H1 (cell line): ENCODE results near the gene MAP3K3. TPM values are rescaled to one million over a fixed set of nuclear protein-coding genes. Genes with fewer than 3 reads are reported as not detected.

ENCODE experiments used
- CTCF ChIA-PET: fragments of 300-600 bp; sonication (Branson Sonifier 250); formaldehyde crosslinking; loops from one replicate; lab custom pipeline; 2021; ENCODE audit not compliant: partially characterized antibody; lab: Charles Lee
- POLR2A ChIA-PET: fragments of 300-600 bp; sonication (Branson Sonifier 250); formaldehyde crosslinking; loops from one replicate; lab custom pipeline; 2021; ENCODE audit warnings: inconsistent platforms; ENCODE audit not compliant: partially characterized antibody; lab: Charles Lee
- DNase-seq, 2 experiments: peaks; one replicate each; pipeline versions ENCODE4 v3.0.0 to v3.0.0-alpha.2; 2010 to 2022; ENCODE audit warnings: low spot score in 2 of 2, low read depth in 1 of 2, mixed read lengths in 1 of 2
- FAIRE-seq: peaks from 2 replicates; lab custom pipeline; 2011; peaks lifted over from hg19 to GRCh38; lab: Jason Lieb, UNC
- H2AFZ ChIP-seq: 2 replicates; pipeline ENCODE4 v1.8.1; 2012; ENCODE audit warnings: low read length, inconsistent platforms
- H2AK5ac ChIP-seq: 2 replicates; pipeline ENCODE4 v1.6.1; 2013; ENCODE audit warnings: low read depth, low read length
- H2BK120ac ChIP-seq: replicated peaks from 2 replicates; pipeline ENCODE3; 2013; ENCODE audit warnings: low read depth, low read length, inconsistent platforms
- H2BK12ac ChIP-seq: 2 replicates; pipeline ENCODE4 v1.6.1; 2013; ENCODE audit warnings: low read depth, low read length
- H2BK15ac ChIP-seq: 2 replicates; pipeline ENCODE4 v1.6.1; 2013; ENCODE audit warnings: low read length
- H2BK20ac ChIP-seq: 2 replicates; pipeline ENCODE4 v1.6.1; 2013; ENCODE audit warnings: low read length
- H2BK5ac ChIP-seq: 2 replicates; pipeline ENCODE4 v1.6.1; 2013; ENCODE audit warnings: low read depth, low read length
- H3K14ac ChIP-seq: 2 replicates; pipeline ENCODE4 v1.6.1; 2013; ENCODE audit warnings: inconsistent platforms; ENCODE audit not compliant: insufficient read length
- H3K18ac ChIP-seq: 2 replicates; pipeline ENCODE4 v1.6.1; 2013; ENCODE audit warnings: low read length; ENCODE audit errors: extremely low read depth
- H3K23ac ChIP-seq: 2 replicates; pipeline ENCODE4 v1.6.1; 2013; ENCODE audit warnings: inconsistent platforms; ENCODE audit not compliant: insufficient read length
- H3K23me2 ChIP-seq: 2 replicates; pipeline ENCODE4 v1.6.1; 2013; ENCODE audit warnings: low read depth, low read length
- H3K27ac ChIP-seq: 2 replicates; pipeline ENCODE4 v1.6.1; 2011; ENCODE audit warnings: low read depth, low read length, inconsistent platforms
- H3K27me3 ChIP-seq, 4 experiments: replicated peaks in 1 of 4; 1 replicate in 1 of 4; 2 replicates in 3 of 4; pipeline versions ENCODE4 v1.6.1 to v1.8.1; 2011 to 2013; ENCODE audit warnings: low read length in 3 of 4, mild to moderate bottlenecking in 3 of 4, inconsistent platforms in 2 of 4, mixed read lengths in 2 of 4, moderate library complexity in 1 of 4; ENCODE audit not compliant: control insufficient read depth in 3 of 4, insufficient read depth in 3 of 4; ENCODE audit errors: extremely low read depth in 1 of 4
- H3K36me3 ChIP-seq, 4 experiments: 2 replicates each; pipeline versions ENCODE4 v1.6.1 to v1.8.1; 2011 to 2013; ENCODE audit warnings: mild to moderate bottlenecking in 4 of 4, low read length in 3 of 4, moderate library complexity in 2 of 4, control low read depth in 1 of 4, inconsistent platforms in 1 of 4; ENCODE audit not compliant: insufficient read depth in 4 of 4, control insufficient read depth in 2 of 4
- H3K4ac ChIP-seq: replicated peaks from 2 replicates; pipeline ENCODE3; 2013; ENCODE audit warnings: low read length, low read depth, mixed read lengths, inconsistent platforms; ENCODE audit not compliant: insufficient read length
- H3K4me1 ChIP-seq, 4 experiments: replicated peaks in 1 of 4; 1 replicate in 1 of 4; 2 replicates in 3 of 4; pipeline versions ENCODE4 v1.6.1 to v1.8.1; 2011 to 2013; ENCODE audit warnings: low read length in 3 of 4, inconsistent platforms in 2 of 4, mixed read lengths in 1 of 4; ENCODE audit not compliant: insufficient read depth in 4 of 4, control insufficient read depth in 3 of 4
- H3K4me2 ChIP-seq, 2 experiments: 2 replicates each; pipeline versions ENCODE4 v1.6.1 to v1.8.1; 2011 to 2013; ENCODE audit warnings: low read depth in 2 of 2, low read length in 2 of 2, control low read depth in 1 of 2, inconsistent platforms in 1 of 2, mild to moderate bottlenecking in 1 of 2; ENCODE audit not compliant: insufficient read depth in 1 of 2
- H3K4me3 ChIP-seq, 4 experiments: fragments of 200-600, 300-600 bp in 1 of 4; sonication (generic), shearing (Covaris generic), sonication (Bioruptor Twin) in 1 of 4; 2 replicates each; pipeline versions ENCODE4 v1.5.1 to v1.8.1; 2011 to 2016; ENCODE audit warnings: low read length in 4 of 4, low read depth in 3 of 4, control low read depth in 2 of 4, inconsistent platforms in 2 of 4, mild to moderate bottlenecking in 2 of 4, mixed read lengths in 1 of 4, moderate library complexity in 1 of 4; ENCODE audit not compliant: insufficient read depth in 2 of 4; ENCODE audit errors: extremely low read depth in 1 of 4
- H3K56ac ChIP-seq: replicated peaks from 2 replicates; pipeline ENCODE3; 2013; ENCODE audit warnings: low read depth, mild to moderate bottlenecking, mixed read lengths, low read length, inconsistent platforms; ENCODE audit not compliant: insufficient read length
- H3K79me1 ChIP-seq: 2 replicates; pipeline ENCODE4 v1.6.1; 2013; ENCODE audit warnings: low read depth, low read length, control low read depth
- H3K79me2 ChIP-seq, 2 experiments: 2 replicates each; pipeline versions ENCODE4 v1.6.1 to v1.8.1; 2012 to 2013; ENCODE audit warnings: low read length in 2 of 2, mild to moderate bottlenecking in 2 of 2, inconsistent platforms in 1 of 2; ENCODE audit not compliant: insufficient read depth in 2 of 2, control insufficient read depth in 1 of 2
- H3K9ac ChIP-seq, 4 experiments: replicated peaks in 1 of 4; 1 replicate in 1 of 4; 2 replicates in 3 of 4; pipeline versions ENCODE4 v1.6.1 to v1.8.1; 2011 to 2013; ENCODE audit warnings: low read depth in 3 of 4, low read length in 3 of 4, control low read depth in 2 of 4, mild to moderate bottlenecking in 2 of 4, moderate library complexity in 2 of 4, inconsistent platforms in 1 of 4; ENCODE audit errors: extremely low read depth in 1 of 4
- H3K9me3 ChIP-seq, 2 experiments: 2 replicates each; pipeline versions ENCODE4 v1.6.1 to v1.8.1; 2012 to 2013; ENCODE audit warnings: mild to moderate bottlenecking in 2 of 2, moderate library complexity in 2 of 2, control low read depth in 1 of 2, inconsistent platforms in 1 of 2, low read depth in 1 of 2, low read length in 1 of 2, mixed read lengths in 1 of 2; ENCODE audit not compliant: insufficient read depth in 2 of 2
- H4K20me1 ChIP-seq, 2 experiments: replicated peaks in 1 of 2; 2 replicates each; pipeline versions ENCODE3 to v1.8.1; 2011 to 2013; ENCODE audit warnings: inconsistent platforms in 2 of 2, low read length in 2 of 2, mild to moderate bottlenecking in 1 of 2; ENCODE audit not compliant: insufficient read depth in 2 of 2, control insufficient read depth in 1 of 2
- H4K5ac ChIP-seq: 2 replicates; pipeline ENCODE4 v1.6.1; 2013; ENCODE audit warnings: low read length, low read depth, mixed read lengths, inconsistent platforms; ENCODE audit not compliant: insufficient read length
- H4K8ac ChIP-seq: 2 replicates; pipeline ENCODE4 v1.8.0; 2013; ENCODE audit warnings: mild to moderate bottlenecking, moderate library complexity, low read length, inconsistent platforms; ENCODE audit not compliant: insufficient read depth; ENCODE audit errors: extremely low read depth
- H4K91ac ChIP-seq: replicated peaks from 2 replicates; pipeline ENCODE3; 2013; ENCODE audit warnings: low read length, mixed read lengths, inconsistent platforms; ENCODE audit not compliant: insufficient read length
- BACH1 ChIP-seq: IDR thresholded peaks from 2 replicates; pipeline ENCODE4 v1.6.1; 2012; ENCODE audit warnings: low read length, improper control_type of control experiment
- CBX8 ChIP-seq: fragments of 300-800, 300-1000 bp; sonication (generic); IDR thresholded peaks from 2 replicates; pipeline ENCODE4 v1.7.1; 2016; ENCODE audit warnings: low read depth, low read length, borderline replicate concordance
- CHD2 ChIP-seq: IDR thresholded peaks from 2 replicates; pipeline ENCODE4 v1.6.1; 2012; ENCODE audit warnings: low read length, improper control_type of control experiment
- CREB1 ChIP-seq: IDR thresholded peaks from 2 replicates; pipeline ENCODE4 v1.6.1; 2012; ENCODE audit warnings: inconsistent platforms
- EGR1 ChIP-seq: IDR thresholded peaks from 2 replicates; pipeline ENCODE4 v1.6.1; 2011; ENCODE audit warnings: low read depth, low read length, borderline replicate concordance
- FOSL1 ChIP-seq: IDR thresholded peaks from 2 replicates; pipeline ENCODE4 v1.6.1; 2011; ENCODE audit warnings: mild to moderate bottlenecking, low read depth, low read length, moderate library complexity; ENCODE audit not compliant: insufficient read depth
- GTF2F1 ChIP-seq: IDR thresholded peaks from 2 replicates; pipeline ENCODE4 v1.6.1; 2012; ENCODE audit warnings: low read depth, low read length, improper control_type of control experiment, borderline replicate concordance
- HDAC6 ChIP-seq: IDR thresholded peaks from one replicate; pipeline ENCODE4 v1.7.1; 2012; ENCODE audit warnings: low read depth, mild to moderate bottlenecking, inconsistent platforms, low read length, moderate library complexity
- PHF8 ChIP-seq: fragments of 200-600 bp; sonication (generic); conservative IDR thresholded peaks from 2 replicates; pipeline ENCODE4 v1.7.1; 2012; ENCODE audit warnings: low read depth, mild to moderate bottlenecking, inconsistent platforms, low read length, moderate library complexity
- SP4 ChIP-seq: IDR thresholded peaks from 2 replicates; pipeline ENCODE4 v1.6.1; 2012; ENCODE audit warnings: low read length, inconsistent platforms
- TEAD4 ChIP-seq: IDR thresholded peaks from 2 replicates; pipeline ENCODE4 v1.6.1; 2012; ENCODE audit warnings: low read depth, low read length, inconsistent platforms, mixed read lengths
- WGBS, 2 experiments: shearing (Covaris generic) in 1 of 2; methylation state at CpG; one replicate each; pipeline versions ENCODE4 v1.1.6 to v1.1.7; 2013 to 2015; ENCODE audit warnings: low lambda C conversion rate in 2 of 2, mixed read lengths in 2 of 2, inconsistent platforms in 1 of 2, low coverage in 1 of 2, missing lambda C conversion rate in 1 of 2; ENCODE audit not compliant: insufficient replicate concordance in 2 of 2, insufficient coverage in 1 of 2, insufficient read length in 1 of 2; ENCODE audit errors: extremely low coverage in 1 of 2, missing lambda C conversion rate in 1 of 2; 5-methylcytosine and 5-hydroxymethylcytosine counted together
- polyA plus RNA-seq, 7 experiments: library from polyadenylated mRNA; depleted of rRNA in 3 of 7; stranded (reverse) in 5 of 7; unstranded in 2 of 7; fragments of >200 nt in 5 of 7; fragments of 200-250 nt in 2 of 7; gene quantifications; 1 replicate in 5 of 7; 2 replicates in 1 of 7; 4 replicates in 1 of 7; pipeline versions ENCODE4 v1.2.1 to v1.2.3, GENCODE V29; 2011 to 2013; ENCODE audit warnings: missing spikeins in 2 of 7, mixed read lengths in 2 of 7
- total RNA-seq: library from RNA; stranded (reverse); fragmentation: NEBNext Ultra II Directional; extraction: Animal tissue kit (Norgen Biotek cat#: 25700); gene quantifications from 2 replicates; pipeline ENCODE4 v1.2.1, GENCODE V29; 2021

The MAP3K3 gene
- total and polyA plus RNA-seq, 2 of the 8 experiments (the other 6 are each of a cell fraction or from before 2014, with no cell fraction given) = 10.3 to 21.0 TPM

GRCh38 chr17:63589646-63590045, 32.6 kb upstream of the MAP3K3 start:
- no peaks in the 10 kb centered on the region; the same call in 1 of the 2 replicates for H3K23me2 ChIP-seq
- H4K8ac ChIP-seq = no peak overlapping the region
- H2BK20ac ChIP-seq = no peak overlapping the region
- no peak for FAIRE-seq
- H2AK5ac ChIP-seq = no peak overlapping the region
- no peak overlapping the region for H2BK120ac ChIP-seq
- H3K4me3 ChIP-seq = no peak overlapping the region
- H3K9me3 ChIP-seq = no peaks in the 10 kb centered on the region
- H4K20me1 ChIP-seq = peaks cover 0 to 2% of the 10 kb centered on the region in 2 experiments
- ChIA-PET POLR2A (no interaction called here), CTCF (interaction anchor here (0.6 to 1.4 kb wide), 4 partner anchors 17 to 155 kb away, joined by 3 to 4 read pairs (median 4); no protein-coding TSS in a partner anchor)
- no peaks in the 10 kb centered on the region for H3K79me2 ChIP-seq
- H2BK5ac ChIP-seq = no peak overlapping the region
- H3K56ac ChIP-seq = no peak overlapping the region
- no peak overlapping the region for H3K4ac ChIP-seq
- H3K23ac ChIP-seq = no peak overlapping the region
- DNase-seq = no peak
- H2BK15ac ChIP-seq = no peak overlapping the region
- no peak overlapping the region for H3K27ac ChIP-seq
- WGBS, 2 experiments = 91% methylated on average over 1 of the region's 1 CpG; no CpG with 5 or more reads in 1 of the 2 experiments
- no peak overlapping the region for H2BK12ac ChIP-seq
- H3K14ac ChIP-seq = no peak overlapping the region
- no peaks in the 10 kb centered on the region for H3K27me3 ChIP-seq
- H3K4me2 ChIP-seq = no peak overlapping the region
- H3K36me3 ChIP-seq = peaks cover 21 to 51% (median 41%) of the 10 kb centered on the region in 4 experiments
- no peaks in the 10 kb centered on the region; the same call in 1 of the 2 replicates for H3K79me1 ChIP-seq
- no peak overlapping the region for H3K18ac ChIP-seq
- H4K5ac ChIP-seq = no peak overlapping the region
- H4K91ac ChIP-seq = no peak overlapping the region
- H3K9ac ChIP-seq = no peak overlapping the region
- no peak overlapping the region for H2AFZ ChIP-seq
- no peaks in the 10 kb centered on the region for H3K4me1 ChIP-seq
- TF ChIP-seq EGR1 = no peak
- TF ChIP-seq TEAD4 = no peak
- no peak for TF ChIP-seq CHD2
- TF ChIP-seq CBX8 = no peak
- TF ChIP-seq CREB1 = no peak
- no peak for TF ChIP-seq GTF2F1
- TF ChIP-seq FOSL1 = no peak
- no peak for TF ChIP-seq SP4
- TF ChIP-seq HDAC6 = no peak
- no peak for TF ChIP-seq PHF8
- no peak for TF ChIP-seq BACH1
